OCI-LY3 (cell line): ENCODE results near the gene SLC35F3.

Source experiments
- EZH2phosphoT487 ChIP-seq: fragments of 200-600 bp; shearing (Covaris generic); IDR thresholded peaks from 2 replicates; pipeline ENCODE4 v1.6.1; 2018; ENCODE audit warnings: antibody characterized with exemption, mixed run types, low read depth
- TF ChIP-seq, protein P1 (sequence below): fragments of 200-600, 300-600 bp; sonication (generic); IDR thresholded peaks from 2 replicates; pipeline ENCODE4 v1.5.1; 2014; ENCODE audit warnings: antibody characterized with exemption, low read length, low read depth

GRCh38 chr1:234300096-234300495 is 395.6 kb downstream of the SLC35F3 start:
- TF ChIP-seq, protein P1, sequence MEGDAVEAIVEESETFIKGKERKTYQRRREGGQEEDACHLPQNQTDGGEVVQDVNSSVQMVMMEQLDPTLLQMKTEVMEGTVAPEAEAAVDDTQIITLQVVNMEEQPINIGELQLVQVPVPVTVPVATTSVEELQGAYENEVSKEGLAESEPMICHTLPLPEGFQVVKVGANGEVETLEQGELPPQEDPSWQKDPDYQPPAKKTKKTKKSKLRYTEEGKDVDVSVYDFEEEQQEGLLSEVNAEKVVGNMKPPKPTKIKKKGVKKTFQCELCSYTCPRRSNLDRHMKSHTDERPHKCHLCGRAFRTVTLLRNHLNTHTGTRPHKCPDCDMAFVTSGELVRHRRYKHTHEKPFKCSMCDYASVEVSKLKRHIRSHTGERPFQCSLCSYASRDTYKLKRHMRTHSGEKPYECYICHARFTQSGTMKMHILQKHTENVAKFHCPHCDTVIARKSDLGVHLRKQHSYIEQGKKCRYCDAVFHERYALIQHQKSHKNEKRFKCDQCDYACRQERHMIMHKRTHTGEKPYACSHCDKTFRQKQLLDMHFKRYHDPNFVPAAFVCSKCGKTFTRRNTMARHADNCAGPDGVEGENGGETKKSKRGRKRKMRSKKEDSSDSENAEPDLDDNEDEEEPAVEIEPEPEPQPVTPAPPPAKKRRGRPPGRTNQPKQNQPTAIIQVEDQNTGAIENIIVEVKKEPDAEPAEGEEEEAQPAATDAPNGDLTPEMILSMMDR, result no peak
- no peak for TF ChIP-seq EZH2phosphoT487
